Skin epidermis (tissue), 12 donors: ENCODE data around the gene SIN3B.

Source experiments
- H3K27ac ChIP-seq, 21 experiments: fragments of 200-600 bp; sonication (generic) in 11 of 21; one replicate each; pipeline ENCODE4 v1.5.0; 2020; ENCODE audit warnings: mild to moderate bottlenecking in 3 of 21, inconsistent platforms in 2 of 21, moderate library complexity in 2 of 21
- H3K4me3 ChIP-seq, 7 experiments: fragments of 200-600 bp; sonication (generic) in 2 of 7; one replicate each; pipeline ENCODE4 v1.5.0; 2020; ENCODE audit warnings: inconsistent platforms in 2 of 7, mild to moderate bottlenecking in 2 of 7, moderate library complexity in 1 of 7

The SIN3B gene

DNA sequence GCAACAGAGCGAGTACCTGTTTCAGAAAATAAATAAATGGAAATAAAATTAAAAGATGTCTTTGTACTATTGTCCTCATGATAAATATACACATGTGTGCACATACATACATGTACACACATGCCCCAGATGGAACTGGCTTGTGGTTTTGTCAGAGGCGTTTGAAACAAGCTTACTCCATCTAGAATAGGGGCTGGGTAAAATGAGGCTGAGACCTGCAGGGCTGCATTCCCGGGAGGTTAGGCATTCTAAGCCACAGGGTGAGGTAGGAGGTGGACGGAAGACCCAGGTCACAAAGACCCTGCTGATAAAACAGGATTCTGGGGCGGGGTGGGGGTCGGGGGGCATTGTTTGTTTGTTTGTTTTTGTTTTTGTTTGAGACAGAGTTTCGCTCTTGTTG, 8.1 kb upstream of the SIN3B start:
- peak overlapping the region in 2 of 21 experiments; percentile 13 to 21 for H3K27ac ChIP-seq
- no peak overlapping the region for H3K4me3 ChIP-seq

DNA sequence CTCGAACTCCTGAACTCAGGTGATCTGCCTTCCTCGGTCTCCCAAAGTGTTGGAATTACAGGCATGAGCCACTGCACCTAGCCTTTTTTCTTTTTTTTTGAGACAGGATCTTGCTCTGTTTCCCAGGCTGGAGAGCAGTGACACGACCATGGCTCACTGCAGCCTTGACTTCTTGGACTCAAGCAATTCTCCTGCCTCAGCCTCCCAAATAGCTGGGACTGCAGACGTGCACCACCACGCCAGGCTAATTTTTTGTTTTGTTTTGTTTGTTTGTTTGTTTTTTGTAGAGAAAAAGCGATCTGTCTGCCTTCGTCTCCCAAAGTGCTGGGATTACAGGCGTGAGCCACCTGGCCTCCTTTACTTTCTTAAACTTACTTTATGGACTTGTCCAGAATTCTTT, 6.5 kb upstream of the SIN3B start:
- H3K4me3 ChIP-seq: no peak overlapping the region
- peak overlapping the region in 3 of 21 experiments; percentile 4 to 45 (median 42) for H3K27ac ChIP-seq

DNA sequence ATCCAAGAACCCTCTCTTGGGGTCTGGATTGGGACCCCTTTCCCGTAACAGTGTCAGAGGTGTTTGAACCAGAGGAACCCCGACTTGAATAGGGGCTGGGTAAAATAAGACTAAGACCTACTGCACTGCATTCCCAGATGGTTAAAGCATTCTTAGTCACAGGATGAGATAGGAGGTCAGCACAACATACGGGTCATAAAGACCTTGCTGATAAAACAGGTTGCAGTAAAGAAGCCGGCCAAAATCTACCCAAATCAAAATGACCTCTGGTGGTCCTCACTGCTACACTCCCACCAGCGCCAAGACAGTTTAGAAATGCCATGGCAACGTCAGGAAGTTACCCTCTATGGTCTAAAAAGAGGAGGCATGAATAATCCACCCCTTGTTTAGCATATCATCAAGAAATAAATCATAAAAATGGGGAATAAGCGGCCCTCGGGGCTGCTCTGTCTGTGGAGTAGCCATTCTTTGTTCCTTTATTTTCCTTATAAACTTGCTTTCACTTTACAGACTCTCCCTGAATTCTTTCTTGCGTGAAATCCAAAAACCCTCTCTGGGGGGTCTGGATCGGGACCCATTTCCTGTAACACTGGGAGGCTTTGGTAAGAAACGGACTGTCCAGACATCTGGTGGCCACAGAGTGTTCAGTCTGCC, 4.4 kb upstream of the SIN3B start:
- Histone ChIP-seq H3K27ac (peak overlapping the region in 19 of 21 experiments; percentile 18 to 78 (median 60)), H3K4me3 (peak overlapping the region in 6 of 7 experiments; percentile 2 to 31 (median 20))

DNA sequence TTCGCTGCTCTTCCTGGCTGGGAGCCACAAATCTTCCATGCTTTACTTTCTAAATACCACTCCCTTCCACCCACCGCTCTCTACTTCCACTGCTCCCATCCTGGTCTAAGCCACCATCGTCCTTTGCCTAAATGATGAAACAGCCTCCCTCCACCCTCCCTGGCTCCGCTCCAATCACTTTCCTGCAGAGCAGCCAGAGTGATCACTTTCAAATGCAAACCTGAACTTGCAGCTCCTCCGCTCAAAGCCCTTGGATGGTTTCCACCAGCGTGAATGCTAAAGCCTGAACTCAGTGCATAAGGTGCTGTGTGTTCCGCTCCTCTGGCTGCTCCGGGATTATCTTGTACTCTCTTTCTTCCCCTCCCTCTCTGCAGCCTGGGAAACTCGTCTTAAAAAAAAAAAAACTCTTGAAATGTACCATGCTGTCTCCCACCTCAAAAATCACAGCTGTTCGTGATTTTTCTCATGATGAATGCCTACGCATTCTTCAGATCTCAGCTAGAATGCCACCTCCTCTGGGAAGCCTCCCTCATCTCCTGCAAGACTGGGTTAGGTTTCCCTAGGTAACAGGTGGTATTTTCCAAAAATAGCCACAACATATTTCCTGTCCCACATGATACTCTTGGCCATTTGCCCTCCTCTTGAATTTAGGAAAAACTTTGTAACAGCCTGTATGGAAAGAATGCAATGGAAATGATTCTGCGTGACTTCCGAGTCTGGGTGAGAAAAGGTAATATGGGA, 3.7 kb upstream of the SIN3B start:
- H3K27ac ChIP-seq: peak overlapping the region in 19 of 21 experiments; percentile 18 to 78 (median 60)
- peak overlapping the region in 6 of 7 experiments; percentile 2 to 31 (median 20) for H3K4me3 ChIP-seq

DNA sequence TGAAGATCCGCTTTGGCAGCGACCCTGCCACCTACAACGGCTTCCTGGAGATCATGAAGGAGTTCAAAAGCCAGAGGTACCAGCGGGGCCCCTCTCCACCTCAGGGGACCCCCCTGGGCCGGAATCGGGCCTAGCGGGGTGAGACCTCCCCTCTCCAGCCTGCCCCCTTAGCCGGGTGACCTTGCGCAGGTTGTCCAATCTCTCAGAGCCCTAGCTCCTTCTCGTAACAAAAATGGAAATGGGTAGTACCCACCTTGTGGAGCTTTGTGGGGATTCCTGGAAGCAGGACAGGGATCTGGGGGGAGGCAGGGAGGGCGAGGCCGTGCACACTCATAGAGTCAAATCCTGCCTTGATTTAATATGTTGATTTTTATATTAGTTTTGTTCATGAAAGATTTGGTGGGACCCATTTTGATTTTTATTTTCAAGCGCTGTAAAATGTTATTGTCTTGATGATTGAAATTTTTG, 658 bp downstream of the SIN3B start:
- Histone ChIP-seq H3K27ac (peak overlapping the region in 20 of 21 experiments; percentile 63 to 97 (median 90)), H3K4me3 (peak overlapping the region; percentile 79 to 99 (median 86))

DNA sequence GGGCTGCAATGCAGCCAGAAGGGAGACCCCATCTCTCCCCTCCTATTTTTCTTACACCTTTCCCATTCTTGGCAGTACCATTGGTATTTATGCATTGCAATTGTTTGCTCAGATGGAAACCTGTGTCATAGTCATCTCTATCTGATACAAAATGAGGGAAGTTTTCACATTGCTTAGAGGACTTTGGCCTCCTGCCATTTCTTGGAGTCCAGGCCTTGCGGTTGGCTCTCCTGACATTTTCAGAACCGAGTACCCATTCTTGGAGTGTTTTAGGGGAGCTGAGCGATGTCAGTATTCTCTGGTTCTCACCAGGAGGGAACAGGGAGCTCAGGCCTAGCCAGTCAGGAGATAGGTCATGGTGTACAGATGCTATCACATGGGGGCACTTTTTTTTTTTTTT, 1.5 kb downstream of the SIN3B start:
- Histone ChIP-seq H3K4me3 (no peak overlapping the region), H3K27ac (no peak overlapping the region)

DNA sequence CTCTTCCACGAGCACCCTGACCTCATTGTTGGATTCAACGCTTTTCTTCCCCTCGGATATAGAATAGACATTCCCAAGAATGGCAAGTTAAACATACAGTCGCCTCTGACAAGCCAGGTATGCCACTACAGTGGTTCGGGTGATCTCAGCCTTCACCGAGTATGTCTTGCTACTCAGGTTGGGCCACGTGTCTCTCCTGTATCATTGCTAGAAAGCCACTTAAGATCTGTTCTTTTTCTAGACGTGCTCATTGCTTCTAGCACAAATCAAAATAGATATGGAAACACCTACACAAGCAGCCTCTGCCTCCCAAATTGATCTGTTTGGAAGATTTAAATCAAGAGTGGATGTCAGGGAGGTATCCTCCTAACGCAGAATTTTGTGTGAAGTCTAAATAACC, 2.3 kb downstream of the SIN3B start:
- no peak overlapping the region for H3K27ac ChIP-seq
- no peak overlapping the region for H3K4me3 ChIP-seq

DNA sequence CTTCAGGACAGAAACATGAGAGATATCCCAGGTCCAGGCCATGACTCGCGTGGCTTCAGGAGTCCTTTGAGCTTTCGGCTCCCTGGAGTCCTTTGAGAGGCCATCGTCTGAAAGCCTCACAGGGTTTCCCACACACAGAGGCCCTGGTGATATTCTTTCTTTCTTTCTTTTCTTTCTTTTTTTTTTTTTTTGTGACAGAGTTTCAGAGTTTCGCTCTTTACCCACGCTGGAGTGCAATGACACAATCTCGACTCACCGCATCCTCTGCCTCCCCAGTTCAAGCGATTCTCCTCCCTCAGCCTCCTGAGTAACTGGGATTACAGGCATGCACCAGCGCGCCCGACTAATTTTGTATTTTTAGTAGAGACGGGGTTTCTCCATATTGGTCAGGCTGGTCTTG, 5.5 kb downstream of the SIN3B start:
- no peak overlapping the region for H3K4me3 ChIP-seq
- no peak overlapping the region for H3K27ac ChIP-seq

DNA sequence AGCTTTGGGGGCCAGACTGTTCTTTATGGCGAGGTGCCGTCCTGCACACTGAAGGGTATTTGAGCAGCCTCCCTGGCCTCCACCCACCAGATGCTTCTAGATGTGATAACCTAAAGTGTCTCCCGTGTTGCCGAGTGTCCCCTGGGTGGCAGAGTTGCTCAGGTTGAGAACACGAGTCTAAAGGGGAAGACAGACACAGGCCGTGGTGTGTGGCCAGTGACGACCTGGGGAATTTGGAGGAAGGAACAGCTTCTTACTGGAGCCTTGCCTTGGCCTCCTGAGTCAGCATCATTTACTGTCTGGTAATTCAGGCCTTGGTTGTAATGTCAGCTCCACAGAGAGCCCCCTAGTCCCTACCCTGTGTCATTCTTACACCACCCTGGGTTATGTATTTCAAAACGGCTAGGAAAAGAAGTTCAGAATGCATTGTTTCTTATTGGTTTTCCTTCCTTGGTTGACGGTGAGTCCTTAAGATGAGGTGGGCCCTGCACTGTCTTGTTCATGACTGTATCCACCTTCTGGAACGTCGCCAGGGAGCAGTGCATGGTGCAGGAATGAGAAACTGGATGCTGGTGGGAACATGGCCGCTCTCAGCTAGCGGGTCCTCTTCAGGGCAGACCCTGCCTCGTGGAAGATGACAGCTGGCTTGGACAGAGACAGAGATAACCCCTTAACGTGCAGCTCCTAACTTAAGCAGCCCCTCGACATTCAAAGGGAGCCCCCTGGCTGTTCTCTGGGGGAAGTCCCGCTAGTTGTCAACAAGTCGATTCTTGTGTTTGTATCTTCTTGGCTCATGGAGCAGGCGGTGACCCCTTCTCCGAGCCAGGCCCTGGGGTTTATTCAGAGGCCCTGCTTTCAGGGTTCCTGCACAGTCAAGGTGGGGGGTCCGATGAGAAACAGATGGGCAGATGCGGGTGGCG, 7.2 kb downstream of the SIN3B start:
- Histone ChIP-seq H3K27ac (peak overlapping the region in 1 of 21 experiments; percentile 33), H3K4me3 (no peak overlapping the region)

DNA sequence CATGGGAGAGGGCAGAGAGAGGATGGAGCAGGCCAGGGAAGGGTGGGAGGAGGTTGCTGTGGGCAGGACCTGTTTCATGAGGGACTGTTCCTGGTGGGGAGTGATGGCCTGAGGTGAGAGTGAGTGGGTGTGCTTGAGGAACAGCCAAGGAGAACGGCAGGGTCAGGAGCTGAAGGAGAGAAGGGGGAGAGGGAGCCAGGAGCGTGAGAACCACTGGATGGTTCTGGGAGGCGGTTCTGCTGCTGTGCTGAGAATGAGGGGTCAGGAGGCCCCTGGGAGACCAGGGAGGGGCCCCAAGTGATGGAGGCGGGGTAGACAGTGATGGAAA, 7.8 kb downstream of the SIN3B start:
- Histone ChIP-seq H3K4me3 (no peak overlapping the region), H3K27ac (peak overlapping the region in 1 of 21 experiments; percentile 33)

DNA sequence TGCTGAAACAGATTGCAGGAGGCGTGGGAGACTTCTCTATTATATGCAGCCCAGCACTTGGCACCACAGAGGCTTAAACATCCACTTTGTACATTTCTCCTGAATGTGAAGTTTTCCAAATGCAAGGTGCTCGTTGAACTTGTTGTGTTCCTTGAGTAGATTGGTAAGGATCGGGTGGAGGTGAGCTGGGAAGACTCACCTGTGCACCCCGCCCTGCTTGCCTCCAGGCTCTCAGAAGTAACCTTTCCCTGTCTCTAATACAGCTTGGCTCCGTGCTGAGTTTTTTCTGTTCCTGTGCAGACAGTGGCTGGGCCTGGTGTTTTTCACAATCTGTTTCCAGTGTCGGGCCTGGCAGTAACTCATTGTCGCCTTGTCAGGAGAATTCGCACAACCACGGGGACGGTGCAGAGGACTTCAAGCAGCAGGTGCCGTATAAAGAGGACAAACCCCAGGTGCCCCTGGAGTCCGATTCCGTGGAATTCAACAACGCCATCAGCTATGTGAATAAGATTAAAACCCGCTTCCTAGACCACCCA, 12.3 kb downstream of the SIN3B start:
- Histone ChIP-seq H3K4me3 (no peak overlapping the region), H3K27ac (no peak overlapping the region)

DNA sequence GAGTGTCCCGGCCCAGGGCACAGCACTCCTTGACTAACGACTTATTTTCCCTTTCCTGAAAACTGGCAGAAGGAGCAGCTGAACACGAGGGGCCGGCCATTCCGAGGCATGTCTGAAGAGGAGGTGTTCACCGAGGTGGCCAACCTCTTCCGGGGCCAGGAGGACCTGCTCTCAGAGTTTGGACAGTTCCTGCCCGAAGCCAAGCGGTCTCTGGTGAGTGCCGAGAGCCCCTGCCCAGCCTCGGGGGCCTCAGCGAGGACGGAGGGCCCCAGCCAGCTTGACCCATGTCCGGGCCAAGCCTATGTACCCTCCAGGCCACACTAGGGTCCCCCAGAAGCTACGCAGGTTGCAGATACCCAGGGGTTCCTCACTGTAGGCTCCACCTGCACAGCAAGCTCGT, 17.7 kb downstream of the SIN3B start:
- H3K27ac ChIP-seq: peak overlapping the region in 1 of 21 experiments; percentile 29
- H3K4me3 ChIP-seq: no peak overlapping the region

DNA sequence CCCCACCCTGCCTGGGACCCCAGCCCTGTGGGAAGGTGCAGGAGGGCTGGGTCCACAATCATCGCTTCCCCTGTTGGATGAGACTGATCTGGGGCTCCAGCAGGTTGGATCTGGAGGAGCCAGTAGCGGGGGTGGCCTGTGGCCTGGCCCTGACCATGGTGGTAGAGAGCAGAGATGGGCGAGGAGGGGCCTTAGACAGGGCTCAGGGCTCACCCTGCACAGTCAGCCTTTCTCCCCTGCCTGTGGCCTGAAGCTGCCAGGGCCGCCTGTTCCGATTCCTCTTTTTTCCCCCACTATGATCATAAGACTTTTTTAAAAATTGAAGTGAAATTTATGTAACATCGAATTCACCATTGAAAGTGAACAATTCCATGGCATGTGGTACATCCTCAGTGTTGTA, 18.2 kb downstream of the SIN3B start:
- Histone ChIP-seq H3K4me3 (no peak overlapping the region), H3K27ac (peak overlapping the region in 1 of 21 experiments; percentile 29)

DNA sequence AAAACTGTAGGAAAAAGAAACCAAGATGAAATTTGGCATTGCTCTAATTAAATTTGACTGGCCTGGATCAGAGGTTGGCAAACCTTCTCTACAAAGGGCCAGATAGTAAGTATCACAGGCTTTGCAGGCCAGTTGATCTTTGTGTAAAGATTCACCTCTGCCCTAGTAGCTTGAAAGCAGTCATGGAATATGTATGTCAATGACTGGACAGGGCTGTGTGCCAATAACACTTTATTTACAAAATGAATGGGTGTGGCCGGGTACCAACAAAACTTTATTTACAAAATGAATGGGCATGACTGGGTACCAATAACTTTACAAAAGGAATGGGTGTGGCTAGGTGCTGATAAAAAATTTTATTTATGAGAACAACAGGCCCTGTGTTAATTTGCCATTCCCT, 20.0 kb downstream of the SIN3B start:
- Histone ChIP-seq H3K27ac (no peak overlapping the region), H3K4me3 (no peak overlapping the region)

DNA sequence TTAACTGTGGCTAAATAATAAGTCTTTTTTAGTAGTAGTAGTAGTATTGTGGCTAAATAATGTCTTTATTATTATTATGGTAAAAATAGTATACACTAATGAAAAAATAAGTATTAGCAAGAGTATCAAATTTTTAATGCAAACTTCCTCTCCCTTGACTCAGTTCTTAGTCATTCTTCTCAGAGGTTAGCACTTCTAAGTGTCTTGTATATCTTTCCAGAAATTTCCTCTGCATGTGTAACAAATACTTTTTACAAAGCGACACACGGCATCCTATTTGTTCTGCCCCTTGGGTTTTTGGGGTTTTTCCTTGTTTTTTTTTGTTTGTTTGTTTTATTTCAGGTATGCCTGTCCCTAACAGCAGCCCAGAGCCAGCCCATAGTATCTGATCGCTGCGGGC, 20.9 kb downstream of the SIN3B start:
- no peak overlapping the region for H3K4me3 ChIP-seq
- H3K27ac ChIP-seq: no peak overlapping the region

DNA sequence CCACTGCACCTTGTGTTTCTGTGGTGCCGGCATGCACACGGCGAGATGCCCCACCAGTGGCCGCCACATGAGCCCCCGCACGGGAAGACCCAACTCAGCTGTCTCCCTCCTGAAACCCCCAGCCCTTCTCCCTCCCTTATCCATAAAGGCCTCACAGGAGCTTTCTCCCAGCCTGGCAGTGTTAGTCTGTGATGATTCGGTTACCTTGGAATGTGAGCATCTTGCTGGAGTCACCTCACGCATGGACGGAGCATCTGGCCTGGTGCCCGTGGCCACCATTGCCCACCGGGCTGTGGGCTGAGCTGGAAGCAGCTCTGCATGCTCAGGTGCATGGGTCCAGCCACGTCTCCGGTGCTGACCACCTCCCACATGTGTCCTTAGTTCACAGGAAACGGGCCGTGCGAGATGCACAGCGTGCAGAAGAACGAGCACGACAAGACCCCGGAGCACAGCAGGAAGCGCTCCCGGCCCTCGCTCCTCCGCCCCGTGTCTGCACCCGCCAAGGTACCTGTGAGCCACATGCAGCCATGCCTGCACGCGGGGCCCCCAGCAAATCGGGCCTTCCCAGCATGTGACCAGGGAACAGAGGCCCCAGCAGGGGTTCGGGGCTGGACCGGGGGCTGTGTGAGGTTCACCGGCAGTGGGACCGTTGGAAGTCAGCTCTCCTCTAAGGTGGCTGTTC, 22.0 kb downstream of the SIN3B start:
- Histone ChIP-seq H3K27ac (no peak overlapping the region), H3K4me3 (no peak overlapping the region)

DNA sequence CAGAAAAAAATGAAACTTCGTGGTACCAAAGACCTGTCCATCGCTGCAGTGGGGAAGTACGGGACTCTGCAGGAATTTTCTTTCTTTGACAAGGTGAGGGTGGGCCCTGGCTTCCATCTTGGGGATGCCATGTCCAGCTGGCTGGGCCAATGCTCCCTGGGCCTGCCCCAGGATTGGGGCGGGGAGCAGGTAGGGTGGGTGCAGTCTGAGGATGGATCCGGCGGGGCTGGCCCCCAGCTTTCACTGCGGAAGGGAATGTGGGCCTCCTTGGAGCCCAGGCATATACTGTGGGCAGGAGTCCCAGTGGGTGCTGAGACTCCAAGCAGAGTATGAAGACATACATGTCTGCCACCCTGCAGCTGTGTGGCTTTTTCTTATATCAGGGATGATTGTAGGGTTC, 23.9 kb downstream of the SIN3B start:
- no peak overlapping the region for H3K4me3 ChIP-seq
- H3K27ac ChIP-seq: no peak overlapping the region

DNA sequence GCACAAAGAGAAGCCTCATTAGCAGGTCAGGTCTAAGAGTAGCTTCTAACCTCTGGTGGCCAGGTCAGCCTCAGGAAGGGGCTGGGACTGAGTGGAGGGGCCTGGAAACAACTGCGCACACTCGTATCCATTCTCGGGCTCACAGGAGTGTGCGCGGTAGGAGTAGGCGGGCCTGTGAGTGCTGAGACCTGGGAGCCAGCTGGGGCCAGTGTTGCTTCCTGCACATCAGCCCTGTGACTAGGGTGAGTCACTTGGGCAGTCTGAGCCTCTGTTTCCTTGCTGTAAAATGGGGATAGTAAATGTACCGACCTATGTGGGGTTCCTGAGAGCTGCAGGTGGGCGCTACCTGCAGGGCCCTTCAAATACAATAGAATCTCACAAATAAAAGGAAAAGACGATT, 26.9 kb downstream of the SIN3B start:
- no peak overlapping the region for H3K4me3 ChIP-seq
- no peak overlapping the region for H3K27ac ChIP-seq

DNA sequence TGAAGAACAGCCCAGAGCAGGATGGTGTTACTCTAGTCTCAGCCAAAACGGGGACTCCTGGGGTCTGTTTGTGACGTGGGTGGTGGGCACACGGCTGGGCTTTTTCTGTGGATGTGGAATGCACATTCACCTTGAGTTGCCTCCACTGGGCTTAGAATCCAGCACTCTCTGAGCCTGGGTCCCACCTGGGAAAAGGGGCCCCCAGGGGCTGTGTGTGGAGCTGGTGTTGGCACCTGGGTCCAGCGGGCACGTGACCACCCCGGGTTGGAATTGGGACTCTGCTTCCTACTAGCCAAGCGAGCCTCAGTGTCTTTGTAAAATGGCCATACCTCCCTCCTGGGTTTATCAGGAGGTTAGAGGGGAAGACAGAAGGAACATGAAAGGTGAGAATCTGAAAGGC, 30.4 kb downstream of the SIN3B start:
- no peak overlapping the region for H3K27ac ChIP-seq
- H3K4me3 ChIP-seq: no peak overlapping the region

DNA sequence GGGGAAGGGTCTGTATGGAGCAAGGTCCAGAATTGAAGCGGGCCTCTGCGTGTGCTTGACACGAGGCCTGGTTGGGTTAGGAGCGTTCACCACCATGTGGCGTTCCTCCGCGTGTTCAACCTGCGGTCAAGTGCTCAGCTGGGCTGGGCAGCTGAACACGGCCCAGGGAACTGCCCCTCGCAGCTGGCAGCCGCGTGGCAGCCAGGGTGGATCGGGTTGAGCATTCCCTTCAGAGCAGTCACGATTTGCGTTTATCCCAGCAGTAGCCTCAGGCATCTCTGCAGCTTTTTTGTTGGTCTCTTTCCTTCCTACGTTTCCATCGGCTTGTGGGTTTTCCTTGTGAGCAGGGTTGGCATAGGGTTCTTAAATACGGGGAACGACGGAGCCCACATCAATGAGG, 30.9 kb downstream of the SIN3B start:
- Histone ChIP-seq H3K4me3 (no peak overlapping the region), H3K27ac (no peak overlapping the region)
